Mammary epithelial cell (primary cell): ENCODE results near the gene NBEA.

ENCODE experiments used
- EZH2 ChIP-seq: IDR thresholded peaks from 2 replicates; pipeline ENCODE4 v1.6.1; 2012; ENCODE audit warnings: low read length, inconsistent platforms, borderline replicate concordance
- TF ChIP-seq, protein P1 (sequence below), 2 donors: IDR thresholded peaks in 1 of 2; conservative IDR thresholded peaks in 1 of 2; 2 replicates each; pipeline ENCODE4 v1.5.1; 2011 to 2012; ENCODE audit warnings: inconsistent platforms in 2 of 2, low read length in 2 of 2, mild to moderate bottlenecking in 2 of 2, control low read depth in 1 of 2, low read depth in 1 of 2; ENCODE audit not compliant: insufficient read depth in 1 of 2; ENCODE audit errors: extremely low read depth in 1 of 2

DNA sequence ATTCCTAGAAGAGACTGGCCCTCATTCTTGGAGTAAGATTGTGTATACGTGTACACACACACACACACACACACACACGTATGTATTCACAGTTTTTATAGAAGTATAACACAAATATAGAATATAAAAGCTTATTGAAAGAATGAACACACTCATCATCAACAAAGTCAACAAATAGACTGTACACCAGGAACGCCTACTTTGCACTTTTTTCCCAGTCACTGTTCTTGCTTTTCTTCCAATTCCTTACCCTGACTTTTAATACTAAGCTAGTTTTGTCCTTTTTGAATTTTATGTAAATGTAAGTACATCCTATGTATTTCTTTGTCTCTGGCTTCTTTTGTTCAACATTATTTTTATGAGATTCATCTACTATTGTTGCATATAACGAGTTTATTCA, 269.9 kb downstream of the NBEA start:
- TF ChIP-seq, protein P1, sequence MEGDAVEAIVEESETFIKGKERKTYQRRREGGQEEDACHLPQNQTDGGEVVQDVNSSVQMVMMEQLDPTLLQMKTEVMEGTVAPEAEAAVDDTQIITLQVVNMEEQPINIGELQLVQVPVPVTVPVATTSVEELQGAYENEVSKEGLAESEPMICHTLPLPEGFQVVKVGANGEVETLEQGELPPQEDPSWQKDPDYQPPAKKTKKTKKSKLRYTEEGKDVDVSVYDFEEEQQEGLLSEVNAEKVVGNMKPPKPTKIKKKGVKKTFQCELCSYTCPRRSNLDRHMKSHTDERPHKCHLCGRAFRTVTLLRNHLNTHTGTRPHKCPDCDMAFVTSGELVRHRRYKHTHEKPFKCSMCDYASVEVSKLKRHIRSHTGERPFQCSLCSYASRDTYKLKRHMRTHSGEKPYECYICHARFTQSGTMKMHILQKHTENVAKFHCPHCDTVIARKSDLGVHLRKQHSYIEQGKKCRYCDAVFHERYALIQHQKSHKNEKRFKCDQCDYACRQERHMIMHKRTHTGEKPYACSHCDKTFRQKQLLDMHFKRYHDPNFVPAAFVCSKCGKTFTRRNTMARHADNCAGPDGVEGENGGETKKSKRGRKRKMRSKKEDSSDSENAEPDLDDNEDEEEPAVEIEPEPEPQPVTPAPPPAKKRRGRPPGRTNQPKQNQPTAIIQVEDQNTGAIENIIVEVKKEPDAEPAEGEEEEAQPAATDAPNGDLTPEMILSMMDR (conservative IDR thresholded peaks at IDR 0.05 in 1 of 2, IDR thresholded peaks at IDR 0.05 in 1 of 2; ENCODE audit: extremely low read depth in 1 of 2, insufficient read depth in 1 of 2, low read depth in 1 of 2, low read length in 2 of 2) = no peak
- no peak for TF ChIP-seq EZH2
